ENCODE measurements around the gene CA14.
"Not testable (repeated sequence)": the region's sequence is repeated elsewhere in the genome, so short reads cannot be mapped to it uniquely, and the experiment has no call there.

CA14 gene

GRCh38 chr1:150308585-150308984, 51.0 kb downstream of the CA14 start:
- H3K27me3 ChIP-seq (ENCODE audit: insufficient read depth, low read length); H3K4me3 ChIP-seq (ENCODE audit: low read length); H3K9ac ChIP-seq (ENCODE audit: low read depth, low read length); H3K4me1 ChIP-seq (ENCODE audit: insufficient read depth, low read length); H3K27ac ChIP-seq (ENCODE audit: low read depth, low read length); H3K9me3 ChIP-seq (ENCODE audit: insufficient read depth, low read depth, low read length): not testable (repeated sequence)
- peaks cover 48% of the 10 kb centered on the region for H3K36me3 ChIP-seq (ENCODE audit: insufficient read depth, low read length)
- 95% methylated on average over 8 of the region's 9 CpGs for WGBS

GRCh38 chr1:150309758-150310508, 52.4 kb downstream of the CA14 start:
- peaks cover 37% of the 10 kb centered on the region for H3K36me3 ChIP-seq (ENCODE audit: insufficient read depth, low read length)

GRCh38 chr1:150311762-150312161, 54.2 kb downstream of the CA14 start:
- no peaks in the 10 kb centered on the region for H3K4me1 ChIP-seq (ENCODE audit: insufficient read depth, low read length)
- no peaks in the 10 kb centered on the region for H3K27me3 ChIP-seq (ENCODE audit: insufficient read depth, low read length)
- 94% methylated on average over 2 of the region's 2 CpGs for WGBS
- no peaks in the 10 kb centered on the region for H3K9me3 ChIP-seq (ENCODE audit: insufficient read depth, low read depth, low read length)
- no peak overlapping the region for H3K27ac ChIP-seq (ENCODE audit: low read depth, low read length)
- no peak overlapping the region for H3K9ac ChIP-seq (ENCODE audit: low read depth, low read length)
- H3K4me3 ChIP-seq (ENCODE audit: low read length), result no peak overlapping the region
- peaks cover 20% of the 10 kb centered on the region for H3K36me3 ChIP-seq (ENCODE audit: insufficient read depth, low read length)

More at GRCh38 chr1:150309758-150310508, 52.4 kb downstream of the CA14 start:
- H3K27ac ChIP-seq (ENCODE audit: low read depth, low read length), result no peak overlapping the region
- H3K4me3 ChIP-seq (ENCODE audit: low read length), result no peak overlapping the region
- no peaks in the 10 kb centered on the region for H3K4me1 ChIP-seq (ENCODE audit: insufficient read depth, low read length)
- no peaks in the 10 kb centered on the region for H3K27me3 ChIP-seq (ENCODE audit: insufficient read depth, low read length)
- WGBS, result 91% methylated on average over 10 of the region's 10 CpGs
- no peak overlapping the region for H3K9ac ChIP-seq (ENCODE audit: low read depth, low read length)
- no peaks in the 10 kb centered on the region for H3K9me3 ChIP-seq (ENCODE audit: insufficient read depth, low read depth, low read length)

All from HUES64 (cell line).